Measurements from ENCODE around the gene CLEC19A.

The CLEC19A gene

DNA sequence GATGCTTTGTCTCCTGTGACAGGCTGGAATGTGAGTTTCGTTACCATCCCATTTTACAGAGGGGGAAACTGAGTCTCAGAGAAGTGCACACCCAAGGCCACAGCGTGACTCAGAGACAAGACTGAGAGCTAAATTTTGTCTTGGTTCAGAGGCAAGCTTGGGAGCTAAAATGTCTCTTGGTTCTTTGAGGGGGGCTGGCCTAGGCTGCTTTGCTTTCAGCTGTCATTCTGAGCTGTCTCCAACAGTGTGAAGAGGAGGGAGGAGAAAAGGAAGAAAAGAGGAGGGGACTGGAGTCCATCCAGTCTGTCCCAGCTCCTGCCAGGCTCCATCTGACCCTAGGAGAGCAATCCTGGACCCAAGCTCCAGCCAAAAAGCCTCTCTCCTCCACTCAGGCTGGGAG, at the start of gene CLEC19A:
TSS of gene CLEC19A (plus strand) at position 301 of the 400 bp plus-strand sequence. CDS start 121 bp downstream, outside the sequence.
- no peak for DNase-seq

GRCh38 chr16:19235886-19236285, 49.6 kb upstream of the CLEC19A start:
- DNase-seq = no peak

DNA sequence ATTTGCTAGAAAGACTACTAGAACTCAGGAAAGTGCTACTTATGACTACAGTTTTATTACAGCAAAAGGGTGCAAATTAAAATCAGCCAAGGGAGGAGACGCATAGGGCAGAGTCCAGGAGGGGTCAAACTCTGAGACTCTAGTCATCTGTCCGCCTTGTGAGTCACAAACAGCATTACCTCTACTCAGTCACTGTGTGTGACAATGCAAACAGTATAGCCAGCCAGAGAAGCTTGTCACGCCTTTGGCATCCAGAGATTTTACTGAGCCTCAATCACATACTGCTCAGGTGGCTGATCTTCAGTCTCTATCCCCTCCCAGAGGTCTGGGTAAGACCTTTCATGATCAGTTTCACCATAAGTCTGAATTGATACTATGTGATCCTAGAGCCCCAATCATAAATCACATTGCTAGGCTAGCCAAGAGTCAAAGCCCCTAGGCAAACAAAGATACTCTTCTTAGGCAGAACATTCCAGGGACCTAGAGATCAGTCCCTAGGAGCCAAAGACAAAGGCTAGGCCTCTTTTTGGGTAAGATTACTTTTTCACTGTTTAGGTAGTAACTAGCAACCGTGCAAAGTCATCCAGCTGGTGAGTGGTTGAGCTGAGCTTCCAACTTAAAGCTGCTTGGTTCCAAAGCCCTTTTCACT, 48.8 kb upstream of the CLEC19A start:
- no peak for DNase-seq

GRCh38 chr16:19238406-19238805, 47.1 kb upstream of the CLEC19A start:
- no peak for DNase-seq

DNA sequence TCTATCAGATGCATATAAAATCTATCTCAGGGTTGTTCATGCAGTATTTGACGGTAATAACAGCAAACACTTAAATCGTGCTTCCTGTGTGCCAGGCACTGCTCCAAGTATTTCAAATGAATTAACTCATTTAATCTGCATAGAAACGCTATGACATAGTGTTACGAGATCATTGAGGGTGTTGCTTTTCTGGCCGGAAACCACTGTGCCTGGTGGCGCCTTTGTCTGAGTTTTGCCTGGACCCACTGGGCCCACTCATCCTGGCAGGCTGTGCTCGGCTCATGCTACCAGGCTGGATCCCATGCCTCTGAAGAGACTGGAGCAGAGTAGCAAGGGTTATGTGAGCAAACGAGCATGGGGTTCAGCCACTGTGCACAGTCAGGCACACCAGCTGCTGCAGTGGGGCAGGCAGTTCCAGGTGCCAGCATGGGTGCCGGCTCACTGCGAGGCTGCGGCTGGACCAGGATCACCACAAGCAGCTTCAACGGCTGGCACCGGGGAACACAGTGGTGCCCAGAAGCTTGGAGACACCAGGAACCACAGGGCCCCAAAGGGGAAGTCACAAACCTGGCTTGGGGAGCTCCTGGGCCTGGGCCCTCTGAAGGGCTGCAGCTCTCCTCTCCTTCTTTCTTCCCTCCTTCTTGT, 45.9 kb upstream of the CLEC19A start:
- no peak for DNase-seq

- no peak for DNase-seq
Observed at GRCh38 chr16:19240494-19240893, 45.0 kb upstream of the CLEC19A start.

GRCh38 chr16:19241512-19241911, 44.0 kb upstream of the CLEC19A start:
- DNase-seq = no peak

- DNase-seq = no peak
Observed at GRCh38 chr16:19242186-19242585, 43.3 kb upstream of the CLEC19A start.

DNA sequence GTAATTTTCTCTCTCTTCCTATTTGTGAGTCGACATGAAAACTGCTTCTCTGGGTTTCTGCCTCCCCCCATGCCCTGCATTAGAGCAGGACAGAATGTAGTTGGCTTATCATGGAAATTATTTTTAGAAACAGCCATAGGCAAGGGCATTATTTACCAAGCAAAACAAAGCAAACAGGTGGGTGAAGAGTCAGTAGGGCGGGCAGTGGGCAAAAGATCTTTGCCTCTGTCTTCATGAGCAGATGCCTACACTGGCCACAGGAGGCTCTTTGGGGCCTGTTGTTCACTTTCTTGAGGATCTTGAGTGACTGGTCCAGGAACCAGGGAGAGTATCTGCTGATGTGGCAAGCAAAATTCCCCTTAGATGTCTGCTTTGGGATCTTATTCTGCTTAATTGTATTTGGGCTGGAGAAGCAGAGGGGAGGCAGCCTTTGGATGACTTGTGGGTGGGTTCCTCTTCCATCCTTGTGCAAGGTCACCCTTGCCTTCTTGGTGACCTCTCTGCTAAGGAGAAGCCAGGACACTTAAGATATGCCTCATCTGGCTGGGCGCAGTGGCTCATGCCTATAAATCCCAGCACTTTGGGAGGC, 42.5 kb upstream of the CLEC19A start:
- DNase-seq = peak; percentile 21 to 43 (median 27)

DNA sequence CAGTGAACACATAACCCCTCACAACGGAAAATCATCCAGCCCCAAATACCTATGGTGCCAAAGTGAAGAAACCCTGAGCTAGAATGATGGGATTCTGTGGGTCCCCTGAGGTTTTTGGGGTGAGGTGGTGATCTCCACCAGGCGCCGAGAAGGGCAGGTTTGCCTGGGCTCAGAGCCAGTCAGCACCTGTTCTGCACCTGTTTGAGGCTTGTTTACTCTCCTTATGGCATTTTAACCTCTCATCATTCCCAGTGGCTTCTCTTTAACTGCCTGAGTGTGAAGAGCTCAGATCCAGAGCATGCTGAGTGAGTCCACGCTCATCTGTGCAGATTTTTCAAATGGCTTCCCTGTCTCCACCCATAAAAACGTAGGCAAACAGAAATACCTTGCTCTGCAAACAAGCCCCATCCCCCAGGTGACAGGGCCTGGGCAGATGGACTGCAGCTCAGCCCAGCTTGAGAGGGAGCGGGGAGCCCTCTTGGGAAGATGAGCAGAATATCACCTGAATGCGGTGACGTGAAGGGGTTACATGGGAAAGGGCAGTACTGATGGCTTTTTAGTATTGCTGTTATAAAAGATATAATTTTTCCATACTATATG, 40.1 kb upstream of the CLEC19A start:
- DNase-seq = no peak

DNA sequence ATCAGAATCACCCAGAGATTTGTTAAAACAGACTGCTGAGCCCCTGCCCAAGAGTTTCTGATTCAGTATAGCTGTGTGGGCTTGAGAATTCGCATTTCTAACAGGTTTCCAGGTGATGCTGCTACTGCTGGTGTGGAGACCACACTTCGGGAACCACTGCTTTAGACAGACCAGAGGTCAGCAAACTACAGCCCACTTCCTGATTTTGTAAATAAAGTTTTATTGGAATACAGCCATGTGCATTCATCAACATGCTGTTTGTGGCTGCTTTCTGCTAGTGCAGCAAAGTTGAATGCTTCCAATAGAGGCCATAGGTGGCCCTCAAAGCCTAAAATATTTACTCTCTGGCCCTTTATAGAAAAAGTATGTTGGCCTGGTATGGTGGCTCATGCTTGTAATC, 32.6 kb upstream of the CLEC19A start:
- DNase-seq = no peak

DNA sequence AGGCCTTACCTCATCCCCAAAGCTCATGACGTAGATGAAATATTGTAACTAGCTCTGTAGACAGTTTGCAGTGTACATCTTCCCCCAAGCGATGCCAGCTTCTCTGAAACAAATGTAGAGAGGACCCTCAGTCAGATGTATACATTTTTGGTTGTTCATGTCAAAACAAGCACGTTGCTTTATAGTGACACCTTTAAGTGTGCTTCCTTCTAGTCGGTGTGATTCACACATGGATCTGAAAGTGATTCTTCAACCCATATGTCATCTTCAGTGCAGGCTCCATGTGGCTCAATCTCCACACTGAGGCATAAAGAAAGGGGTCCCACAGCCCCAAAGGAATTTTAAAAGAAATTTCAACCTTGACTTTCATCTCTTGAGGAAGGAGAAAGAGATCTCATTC, 30.9 kb upstream of the CLEC19A start:
- no peak for DNase-seq

DNA sequence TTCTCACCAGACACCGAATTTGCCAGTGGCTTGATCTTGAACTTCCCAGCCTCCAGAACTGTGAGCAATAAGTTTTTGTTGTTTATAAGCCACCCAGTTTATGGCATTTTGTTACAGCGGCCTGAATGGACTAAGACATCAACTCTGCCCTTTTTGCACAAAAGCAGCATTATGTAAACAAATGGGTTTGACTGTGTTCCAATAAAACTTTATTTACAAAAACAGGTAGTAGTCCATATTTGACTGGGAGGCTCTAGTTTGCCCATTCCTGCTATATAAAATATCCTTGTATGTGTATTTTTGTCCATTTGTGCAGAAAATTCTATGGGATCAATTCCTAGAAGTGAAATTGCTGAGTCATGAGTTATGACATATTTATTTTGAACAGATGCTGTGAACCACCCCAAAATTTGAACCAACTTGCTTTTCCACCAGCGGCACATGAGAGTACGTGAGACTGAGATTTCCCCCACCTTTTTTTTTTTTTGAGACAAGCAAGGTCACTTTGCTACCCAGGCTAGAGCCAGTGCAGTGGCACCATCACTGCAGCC, 21.3 kb upstream of the CLEC19A start:
- DNase-seq = no peak

DNA sequence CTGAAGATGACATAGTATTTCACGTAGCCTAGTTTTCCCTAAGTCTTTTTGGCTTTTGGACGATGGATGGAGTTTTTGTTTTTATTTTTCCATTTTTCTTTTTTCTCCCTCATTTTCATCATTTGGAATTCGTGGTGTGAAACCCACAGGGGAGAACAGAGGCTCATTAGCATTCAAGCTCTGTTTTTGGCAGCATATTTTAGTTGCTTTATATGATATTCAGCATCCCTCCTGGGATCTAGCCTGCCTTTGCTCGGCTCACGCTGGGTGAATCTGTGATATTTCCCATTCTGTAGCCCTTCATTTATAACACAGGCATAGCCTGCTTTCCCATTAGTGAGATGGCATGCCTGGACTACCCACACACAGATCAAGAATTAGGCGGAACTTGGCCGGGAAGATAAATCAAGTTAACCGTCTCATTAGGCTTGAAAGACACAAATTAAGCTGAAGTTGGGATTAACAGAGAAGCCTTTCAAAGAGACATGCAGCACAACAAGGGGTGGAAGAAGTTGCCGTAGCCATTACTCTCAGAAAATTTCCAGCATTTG, 20.1 kb upstream of the CLEC19A start:
- DNase-seq = no peak

DNA sequence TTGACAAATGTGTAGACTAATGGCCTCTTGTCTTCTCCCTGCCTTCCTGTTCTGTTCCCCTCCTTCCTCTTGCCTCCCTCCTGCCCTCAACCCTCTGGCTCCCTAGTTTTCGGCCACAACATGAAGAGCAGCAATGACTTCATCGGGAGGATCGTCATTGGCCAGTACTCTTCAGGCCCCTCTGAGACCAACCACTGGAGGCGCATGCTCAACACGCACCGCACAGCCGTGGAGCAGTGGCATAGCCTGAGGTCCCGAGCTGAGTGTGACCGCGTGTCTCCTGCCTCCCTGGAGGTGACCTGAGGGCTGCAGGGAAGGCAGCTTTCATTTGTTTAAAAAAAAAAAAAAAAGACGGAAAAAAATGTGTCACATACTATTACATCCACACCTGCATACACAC, 18.8 kb upstream of the CLEC19A start:
- DNase-seq = no peak

GRCh38 chr16:19269098-19269497, 16.4 kb upstream of the CLEC19A start:
- no peak for DNase-seq

DNA sequence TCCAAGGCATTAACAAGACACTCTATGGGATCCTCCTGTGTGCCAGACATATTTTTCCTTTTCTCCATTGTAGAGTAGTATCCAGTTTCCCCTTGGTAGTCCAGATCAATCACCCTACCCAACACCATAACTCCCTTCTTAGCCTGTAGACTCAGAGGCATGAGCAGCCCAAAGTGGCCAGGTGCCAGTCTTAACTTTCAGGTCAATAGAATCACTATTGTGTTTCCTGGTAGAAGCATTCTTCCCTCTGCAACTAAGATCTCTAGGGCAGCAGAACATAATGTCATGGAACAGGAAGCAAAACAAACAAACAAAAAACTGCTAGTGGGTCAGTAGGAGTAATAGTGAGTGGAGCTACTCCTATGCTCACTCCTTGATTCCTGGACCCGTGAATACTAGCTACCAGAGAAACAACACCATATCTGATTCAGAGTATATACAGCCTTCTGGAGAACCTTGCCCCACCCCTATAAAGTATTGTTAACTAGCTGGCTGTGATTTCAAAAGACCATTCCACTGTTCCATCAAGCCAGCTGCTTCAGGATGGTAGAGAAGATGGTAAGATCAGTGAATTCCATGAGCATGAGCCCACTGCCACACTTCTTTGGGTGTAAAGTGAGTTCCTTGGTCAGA, 11.2 kb upstream of the CLEC19A start:
- no peak for DNase-seq

DNA sequence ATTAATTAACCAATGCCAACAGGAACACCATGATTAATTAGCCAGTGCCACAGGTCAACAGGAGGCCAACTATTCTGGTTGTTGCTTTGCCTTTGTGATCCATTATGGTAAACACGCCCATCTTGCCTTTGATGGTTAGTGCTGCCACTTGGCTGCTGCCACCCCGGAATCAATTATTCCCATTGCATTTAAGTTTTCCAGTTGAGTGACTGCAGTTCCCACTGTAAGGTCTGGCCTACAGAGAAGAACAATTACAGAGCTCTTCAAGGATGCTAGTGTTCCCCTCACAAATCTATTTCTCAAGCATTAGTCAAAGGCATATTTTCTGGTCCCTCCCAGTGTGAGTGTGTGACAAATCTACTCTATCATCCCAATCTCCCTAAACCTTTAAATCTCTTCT, 7.1 kb upstream of the CLEC19A start:
- DNase-seq = no peak

DNA sequence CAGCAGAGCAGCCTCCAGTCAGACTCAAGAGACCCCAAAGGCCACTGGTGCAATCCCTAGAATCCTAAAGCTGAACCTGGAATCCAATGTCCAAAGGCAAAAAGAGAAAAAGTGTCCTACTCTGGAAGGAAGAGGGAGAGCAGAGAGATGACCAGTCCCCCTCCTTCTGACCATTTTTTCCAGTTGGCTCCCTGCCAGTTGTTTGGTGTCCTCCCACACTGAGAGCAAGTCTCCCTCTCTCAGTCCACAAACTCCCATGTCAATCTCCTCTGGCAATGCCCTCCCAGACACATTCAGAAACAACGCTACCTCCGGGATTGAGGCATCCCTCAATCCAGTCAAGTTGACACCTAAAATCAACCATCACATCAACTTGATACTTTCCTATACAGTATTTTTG, 4.3 kb upstream of the CLEC19A start:
- DNase-seq = no peak

GRCh38 chr16:19282101-19282500, 3.4 kb upstream of the CLEC19A start:
- DNase-seq = no peak

GRCh38 chr16:19283637-19284036, 1.9 kb upstream of the CLEC19A start:
- DNase-seq = no peak

DNA sequence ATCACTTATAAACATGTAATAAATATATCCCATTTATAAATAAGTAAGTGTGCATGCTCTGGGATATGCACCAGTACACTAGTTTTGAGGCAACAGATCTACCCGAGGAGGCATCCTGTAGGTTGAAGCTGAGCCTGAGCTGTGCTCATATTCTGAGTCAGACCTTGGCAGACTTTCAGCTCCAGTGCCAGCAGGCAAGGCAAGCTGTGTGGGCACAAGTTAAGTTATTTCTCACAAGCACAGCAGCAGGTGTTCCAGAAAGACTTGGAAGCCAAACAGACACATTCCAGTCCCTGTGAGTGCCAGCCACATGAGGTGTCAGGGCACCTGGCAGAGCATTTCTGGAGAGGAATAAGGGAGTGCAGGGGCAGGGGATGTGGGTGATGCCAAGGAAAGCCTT, 1.3 kb upstream of the CLEC19A start:
- DNase-seq = peak in 2 of 3 donors; percentile 37

- no peak for DNase-seq
Observed at GRCh38 chr16:19286827-19287226, 1.3 kb downstream of the CLEC19A start.

All from suppressor macrophage treated with lipopolysaccharide for 1 hour (primary cell).